T-helper 2 cell (primary cell): ENCODE results near the gene ALPL.
"Not testable (repeated sequence)": the region's sequence is repeated elsewhere in the genome, so short reads cannot be mapped to it uniquely, and the experiment has no call there.

Source experiments
- DNase-seq, 5 experiments: peaks; one replicate each; pipeline versions ENCODE4 v3.0.0 to v3.0.0-alpha.2; 2012 to 2022

Gene ALPL

DNA sequence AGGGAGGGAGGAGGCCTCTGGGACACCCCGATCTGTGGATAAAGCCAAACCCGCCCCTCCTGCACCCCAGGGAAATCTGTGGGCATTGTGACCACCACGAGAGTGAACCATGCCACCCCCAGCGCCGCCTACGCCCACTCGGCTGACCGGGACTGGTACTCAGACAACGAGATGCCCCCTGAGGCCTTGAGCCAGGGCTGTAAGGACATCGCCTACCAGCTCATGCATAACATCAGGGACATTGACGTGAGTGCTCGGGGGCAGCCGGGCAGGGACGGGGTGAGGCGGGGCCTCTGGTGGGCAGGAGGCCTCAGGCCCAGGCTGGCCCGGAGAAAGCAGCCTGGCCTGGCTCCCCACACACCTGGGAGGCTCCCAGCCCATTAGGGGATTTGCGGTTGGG, 54.7 kb downstream of the ALPL start:
- DNase-seq = no peak

- no peak for DNase-seq
Observed at GRCh38 chr1:21564521-21565095, 55.4 kb downstream of the ALPL start.

- no peak for DNase-seq
Observed at GRCh38 chr1:21565285-21565684, 56.1 kb downstream of the ALPL start.

DNA sequence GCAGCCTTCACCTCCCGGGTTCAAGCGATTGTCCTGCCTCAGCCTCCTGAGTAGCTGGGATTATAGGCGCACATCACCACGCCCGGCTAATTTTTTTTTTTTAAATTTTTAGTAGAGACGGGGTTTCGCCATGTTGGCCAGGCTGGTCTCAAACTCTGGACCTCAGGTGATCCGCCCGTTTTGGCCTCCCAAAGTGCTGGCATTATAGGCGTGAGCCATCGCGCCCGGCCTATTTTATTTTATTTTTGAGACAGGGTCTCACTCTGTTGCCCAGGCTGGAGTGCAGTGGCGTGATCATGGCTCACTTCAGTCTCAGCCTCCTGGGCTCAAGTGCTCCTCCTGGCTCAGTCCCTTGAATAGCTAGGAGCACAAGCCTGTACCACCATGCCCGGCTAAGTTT, 57.1 kb downstream of the ALPL start:
- DNase-seq = not testable (repeated sequence)

GRCh38 chr1:21567241-21568005, 58.2 kb downstream of the ALPL start:
- no peak for DNase-seq

DNA sequence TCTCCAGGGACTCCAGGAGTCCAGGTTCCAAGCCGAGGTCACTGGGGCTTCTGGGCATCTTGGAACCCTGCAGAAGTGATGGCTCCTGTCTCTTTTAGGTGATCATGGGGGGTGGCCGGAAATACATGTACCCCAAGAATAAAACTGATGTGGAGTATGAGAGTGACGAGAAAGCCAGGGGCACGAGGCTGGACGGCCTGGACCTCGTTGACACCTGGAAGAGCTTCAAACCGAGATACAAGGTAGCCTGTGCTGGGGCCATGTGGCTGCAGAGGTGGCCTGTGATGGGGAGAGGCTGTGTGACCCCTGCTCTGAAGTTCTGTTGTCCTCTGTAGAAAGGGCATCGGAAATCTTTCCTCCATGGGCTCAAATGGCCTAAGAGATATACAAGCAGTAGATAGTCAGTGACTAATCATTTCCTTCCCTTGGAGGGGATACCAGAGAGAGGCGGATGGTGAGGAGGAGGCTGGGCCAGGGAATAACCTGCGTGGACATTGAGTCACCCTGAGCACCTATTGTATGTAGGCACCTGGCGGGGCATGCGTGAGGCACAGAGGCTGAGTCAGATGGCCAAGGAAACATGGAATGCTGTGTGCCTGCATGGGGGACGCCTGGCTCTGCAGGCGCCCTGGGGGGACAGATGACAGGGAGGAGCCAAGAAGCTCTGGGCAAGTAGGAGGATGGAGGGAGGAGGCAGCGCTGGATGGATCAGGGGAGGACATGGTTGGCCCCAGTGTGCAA, 59.0 kb downstream of the ALPL start:
- no peak for DNase-seq

- DNase-seq = no peak
Observed at GRCh38 chr1:21568809-21569385, 59.7 kb downstream of the ALPL start.

DNA sequence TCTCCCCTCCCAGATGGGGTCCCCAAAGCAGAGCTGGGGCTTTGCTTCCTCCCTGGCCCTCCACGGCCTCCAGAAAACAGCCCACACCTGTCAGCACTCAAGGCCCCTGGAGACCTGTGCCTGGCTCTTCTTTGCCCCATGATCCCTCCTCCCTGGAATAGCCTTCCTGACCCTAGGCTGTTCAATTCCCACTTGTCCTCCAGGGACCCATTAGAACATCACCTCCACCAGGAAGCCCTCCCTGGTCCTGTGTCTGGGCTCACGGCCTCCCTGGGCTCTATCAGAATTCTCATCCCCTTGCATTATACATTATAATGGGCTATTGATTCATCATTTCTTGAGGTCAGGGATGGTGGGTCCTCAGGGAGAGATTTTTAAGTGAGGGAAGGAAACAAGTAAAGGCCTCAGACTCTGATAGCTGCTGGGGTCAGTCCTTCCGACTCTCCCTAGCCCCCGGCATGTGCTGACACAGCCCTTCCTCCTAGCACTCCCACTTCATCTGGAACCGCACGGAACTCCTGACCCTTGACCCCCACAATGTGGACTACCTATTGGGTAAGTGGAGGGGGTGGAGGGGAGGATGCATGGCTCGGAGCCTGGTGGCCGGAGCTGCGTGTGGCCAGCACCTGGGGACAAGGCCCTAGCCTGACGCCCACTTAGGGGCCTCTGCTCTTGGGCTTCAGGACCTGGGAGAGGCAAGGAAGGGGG, 60.8 kb downstream of the ALPL start:
- no peak for DNase-seq

DNA sequence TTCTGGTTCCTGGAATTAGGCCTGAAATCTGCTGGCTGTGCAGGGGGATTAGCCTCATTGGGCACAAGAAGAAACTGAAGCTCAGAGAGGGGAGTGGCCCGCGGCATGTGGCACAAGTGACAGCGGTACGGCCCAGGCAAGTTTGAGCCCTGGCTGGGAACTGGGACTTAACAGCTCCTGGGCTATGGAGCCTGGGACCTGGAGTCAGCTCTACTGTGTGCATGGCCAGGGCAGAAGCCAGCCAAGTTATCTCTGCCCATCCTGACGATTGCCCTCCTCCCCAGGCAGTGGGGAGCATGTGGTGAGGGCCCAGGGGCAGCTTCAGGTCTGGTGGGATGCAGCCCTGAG, 61.3 kb downstream of the ALPL start:
- no peak for DNase-seq

GRCh38 chr1:21570885-21571284, 61.7 kb downstream of the ALPL start:
- DNase-seq = no peak

DNA sequence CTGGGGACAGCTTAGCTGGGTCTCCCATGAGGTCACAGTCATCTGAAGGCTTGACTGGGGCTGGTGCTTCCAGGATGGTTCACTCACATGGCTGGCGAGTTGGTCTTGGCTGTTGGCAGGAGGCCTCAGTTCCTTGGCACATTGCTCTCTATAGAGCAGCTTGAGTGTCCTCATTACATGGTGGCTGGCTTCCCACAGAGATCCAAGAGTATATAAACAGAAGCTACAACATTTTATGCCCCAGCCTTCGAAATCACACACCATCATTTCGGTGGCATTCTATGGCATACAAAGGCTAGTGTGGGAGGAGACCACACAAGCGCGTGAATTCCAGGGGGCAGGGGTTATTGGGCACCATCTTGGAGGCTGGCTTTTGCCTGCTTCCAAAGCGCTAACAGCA, 63.0 kb downstream of the ALPL start:
- no peak for DNase-seq

DNA sequence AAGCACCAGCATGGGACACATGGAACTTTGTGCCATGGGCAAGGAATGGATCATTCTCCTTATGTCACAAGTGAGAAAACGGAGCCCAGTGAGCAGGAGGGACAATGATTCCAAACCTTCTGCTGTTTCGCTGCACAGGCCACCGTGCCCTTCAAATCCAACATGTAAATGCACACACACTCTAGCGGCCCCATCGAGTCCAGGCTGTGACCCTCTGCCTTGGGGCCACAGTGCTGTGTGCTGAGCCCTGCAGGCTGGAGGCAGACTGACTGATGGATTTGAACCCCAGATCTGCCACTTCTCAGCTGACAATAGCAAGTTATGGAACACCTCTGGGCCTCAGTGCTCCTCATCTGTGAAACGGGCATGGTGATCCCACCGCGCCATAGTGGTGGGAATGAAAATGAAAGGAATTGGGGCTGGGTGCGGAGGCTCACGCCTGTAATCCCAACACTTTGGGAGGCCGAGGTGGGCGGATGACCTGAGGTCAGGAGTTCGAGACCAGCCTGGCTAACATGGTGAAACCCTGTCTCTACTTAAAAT, 63.6 kb downstream of the ALPL start:
- no peak for DNase-seq

DNA sequence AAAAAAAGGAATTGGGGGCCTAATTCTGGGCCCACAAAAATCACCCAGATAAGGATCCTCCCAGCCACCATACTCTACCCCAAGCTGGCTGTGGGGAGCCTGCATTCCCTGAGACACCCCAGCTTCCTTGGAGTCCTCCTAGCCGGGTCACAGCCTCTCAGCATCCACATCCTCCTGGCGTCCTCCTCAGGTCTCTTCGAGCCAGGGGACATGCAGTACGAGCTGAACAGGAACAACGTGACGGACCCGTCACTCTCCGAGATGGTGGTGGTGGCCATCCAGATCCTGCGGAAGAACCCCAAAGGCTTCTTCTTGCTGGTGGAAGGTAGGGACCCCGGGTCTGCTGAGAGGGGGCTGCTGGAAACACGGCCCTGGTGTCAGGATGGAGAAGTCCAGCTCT, 64.3 kb downstream of the ALPL start:
- no peak for DNase-seq

- DNase-seq = peak in 1 of 5 experiments; percentile 13
Observed at GRCh38 chr1:21573971-21574465, 64.8 kb downstream of the ALPL start.

GRCh38 chr1:21574466-21575151, 65.4 kb downstream of the ALPL start:
- DNase-seq = no peak

GRCh38 chr1:21575351-21575942, 66.2 kb downstream of the ALPL start:
- DNase-seq = no peak

- no peak for DNase-seq
Observed at GRCh38 chr1:21576031-21576797, 67.0 kb downstream of the ALPL start.

GRCh38 chr1:21576798-21577187, 67.6 kb downstream of the ALPL start:
- no peak for DNase-seq

- DNase-seq = no peak
Observed at GRCh38 chr1:21577324-21577723, 68.1 kb downstream of the ALPL start.

GRCh38 chr1:21577933-21578332, 68.7 kb downstream of the ALPL start:
- DNase-seq = no peak

DNA sequence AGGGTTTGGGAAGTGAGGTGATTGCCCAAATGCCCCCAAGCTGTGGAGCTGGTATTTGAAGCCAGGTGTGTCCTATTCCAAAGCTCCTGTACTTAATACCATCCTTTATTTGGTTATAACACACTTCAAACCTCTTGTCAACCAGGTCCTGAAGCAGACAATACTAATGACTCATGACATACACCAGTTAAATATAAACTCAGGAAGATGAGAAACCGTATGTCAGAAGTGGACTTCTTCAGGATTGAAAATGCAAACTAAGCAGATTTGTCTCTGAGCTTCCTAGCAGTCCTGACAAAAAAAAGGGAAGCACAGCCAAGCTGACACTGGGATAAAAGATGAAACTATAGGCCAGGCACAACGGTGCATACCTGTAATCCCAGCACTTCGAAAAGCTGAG, 70.6 kb downstream of the ALPL start:
- DNase-seq = no peak
